PFSK-1 (cell line): ENCODE results near the gene CENPM.

Source experiments
- FOXP2 ChIP-seq: optimal IDR thresholded peaks from 2 replicates; pipeline ENCODE3; 2011; ENCODE audit warnings: borderline replicate concordance, control low read depth, inconsistent platforms; ENCODE audit not compliant: insufficient read depth; ENCODE audit errors: extremely low read length, extremely low read depth
- POLR2AphosphoS5 ChIP-seq: IDR thresholded peaks from 2 replicates; pipeline ENCODE4 v1.6.1; 2012; ENCODE audit warnings: low read depth, mild to moderate bottlenecking, control low read depth, low read length, moderate library complexity
- SIN3A ChIP-seq: IDR thresholded peaks from 2 replicates; pipeline ENCODE4 v1.6.1; 2012; ENCODE audit warnings: mild to moderate bottlenecking, low read length, moderate library complexity, borderline replicate concordance; ENCODE audit not compliant: insufficient read depth
- TAF1 ChIP-seq: IDR thresholded peaks from 2 replicates; pipeline ENCODE4 v1.6.1; 2012; ENCODE audit warnings: low read length, control low read depth, borderline replicate concordance; ENCODE audit not compliant: insufficient read depth
- TF ChIP-seq, protein P1 (sequence below), 2 experiments: IDR thresholded peaks; 2 replicates each; pipeline versions ENCODE4 v1.6.1 to v1.8.0; 2011 to 2012; ENCODE audit warnings: low read depth in 2 of 2, low read length in 2 of 2, control low read depth in 1 of 2, inconsistent platforms in 1 of 2, mild to moderate bottlenecking in 1 of 2, moderate library complexity in 1 of 2; ENCODE audit not compliant: insufficient read depth in 1 of 2

CENPM gene

DNA sequence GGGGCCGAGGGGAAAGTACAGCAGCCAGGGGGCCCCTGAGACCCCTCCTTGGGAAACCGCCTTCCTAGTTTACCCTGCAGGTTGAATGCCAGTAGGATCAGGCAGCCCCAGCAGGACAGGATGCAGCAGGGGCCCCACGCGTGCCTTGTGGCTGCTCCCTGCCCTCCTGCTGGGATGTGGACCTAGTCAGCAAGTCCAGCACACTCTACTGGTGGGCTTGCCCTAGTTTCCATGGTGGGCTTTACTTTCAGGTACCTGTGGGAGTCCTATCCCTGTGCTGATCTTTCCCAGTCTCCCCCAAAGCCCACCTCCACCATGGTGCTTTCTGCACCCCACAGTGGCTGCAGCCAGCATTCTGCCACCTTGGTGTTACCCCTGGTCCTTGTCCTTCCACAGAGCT is 54.2 kb downstream of the CENPM start:
- TF ChIP-seq TAF1 (no peak), FOXP2 (no peak), SIN3A (no peak), POLR2AphosphoS5 (no peak)
- TF ChIP-seq, protein P1, sequence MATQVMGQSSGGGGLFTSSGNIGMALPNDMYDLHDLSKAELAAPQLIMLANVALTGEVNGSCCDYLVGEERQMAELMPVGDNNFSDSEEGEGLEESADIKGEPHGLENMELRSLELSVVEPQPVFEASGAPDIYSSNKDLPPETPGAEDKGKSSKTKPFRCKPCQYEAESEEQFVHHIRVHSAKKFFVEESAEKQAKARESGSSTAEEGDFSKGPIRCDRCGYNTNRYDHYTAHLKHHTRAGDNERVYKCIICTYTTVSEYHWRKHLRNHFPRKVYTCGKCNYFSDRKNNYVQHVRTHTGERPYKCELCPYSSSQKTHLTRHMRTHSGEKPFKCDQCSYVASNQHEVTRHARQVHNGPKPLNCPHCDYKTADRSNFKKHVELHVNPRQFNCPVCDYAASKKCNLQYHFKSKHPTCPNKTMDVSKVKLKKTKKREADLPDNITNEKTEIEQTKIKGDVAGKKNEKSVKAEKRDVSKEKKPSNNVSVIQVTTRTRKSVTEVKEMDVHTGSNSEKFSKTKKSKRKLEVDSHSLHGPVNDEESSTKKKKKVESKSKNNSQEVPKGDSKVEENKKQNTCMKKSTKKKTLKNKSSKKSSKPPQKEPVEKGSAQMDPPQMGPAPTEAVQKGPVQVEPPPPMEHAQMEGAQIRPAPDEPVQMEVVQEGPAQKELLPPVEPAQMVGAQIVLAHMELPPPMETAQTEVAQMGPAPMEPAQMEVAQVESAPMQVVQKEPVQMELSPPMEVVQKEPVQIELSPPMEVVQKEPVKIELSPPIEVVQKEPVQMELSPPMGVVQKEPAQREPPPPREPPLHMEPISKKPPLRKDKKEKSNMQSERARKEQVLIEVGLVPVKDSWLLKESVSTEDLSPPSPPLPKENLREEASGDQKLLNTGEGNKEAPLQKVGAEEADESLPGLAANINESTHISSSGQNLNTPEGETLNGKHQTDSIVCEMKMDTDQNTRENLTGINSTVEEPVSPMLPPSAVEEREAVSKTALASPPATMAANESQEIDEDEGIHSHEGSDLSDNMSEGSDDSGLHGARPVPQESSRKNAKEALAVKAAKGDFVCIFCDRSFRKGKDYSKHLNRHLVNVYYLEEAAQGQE (IDR thresholded peaks at IDR 0.05; ENCODE audit: insufficient read depth in 1 of 2, low read depth in 2 of 2, low read length in 2 of 2), result no peak

GRCh38 chr22:41891407-41891806 is 55.5 kb downstream of the CENPM start:
- TF ChIP-seq SIN3A, result no peak
- TF ChIP-seq TAF1, result no peak
- no peak for TF ChIP-seq POLR2AphosphoS5
- TF ChIP-seq FOXP2, result no peak
- TF ChIP-seq, protein P1 (IDR thresholded peaks at IDR 0.05; ENCODE audit: insufficient read depth in 1 of 2, low read depth in 2 of 2, low read length in 2 of 2), result no peak
